Stromal cell of bone marrow (primary cell): Measurements from ENCODE around the gene OSM.

Source experiments
- DNase-seq: peaks from one replicate; pipeline ENCODE4 v3.0.0-alpha.2; 2012; ENCODE audit warnings: low read depth

The OSM gene

GRCh38 chr22:30297991-30298701 lies 31.5 kb upstream of the OSM start:
- no peak for DNase-seq

GRCh38 chr22:30297276-30297990 lies 30.8 kb upstream of the OSM start:
- DNase-seq, result no peak

GRCh38 chr22:30296833-30297232 lies 30.2 kb upstream of the OSM start:
- no peak for DNase-seq

GRCh38 chr22:30296324-30296723 lies 29.7 kb upstream of the OSM start:
- no peak for DNase-seq

GRCh38 chr22:30295576-30295975 lies 28.9 kb upstream of the OSM start:
- DNase-seq, result no peak

- no peak for DNase-seq
These were observed 28.2 kb upstream of the OSM start for GRCh38 chr22:30294830-30295229.

GRCh38 chr22:30294066-30294465 lies 27.4 kb upstream of the OSM start:
- no peak for DNase-seq

GRCh38 chr22:30293026-30293425 lies 26.4 kb upstream of the OSM start:
- DNase-seq, result no peak

GRCh38 chr22:30292069-30292970 lies 25.7 kb upstream of the OSM start:
- no peak for DNase-seq

- no peak for DNase-seq
These were observed 24.6 kb upstream of the OSM start for GRCh38 chr22:30291058-30291892.

- DNase-seq, result no peak
These were observed 23.8 kb upstream of the OSM start for GRCh38 chr22:30290342-30291057.

- DNase-seq, result no peak
These were observed 23.3 kb upstream of the OSM start for GRCh38 chr22:30289980-30290313.

- DNase-seq, result peak; percentile 98
These were observed 22.7 kb upstream of the OSM start, which contains the start of gene CASTOR1 for GRCh38 chr22:30289141-30289979. TSS of gene CASTOR1 (minus strand) at chr22:30289505. CDS start at chr22:30289497, 8 bp downstream.

GRCh38 chr22:30288419-30289140 lies 21.9 kb upstream of the OSM start:
- no peak for DNase-seq

- DNase-seq, result peak; percentile 79
These were observed 21.2 kb upstream of the OSM start for GRCh38 chr22:30287648-30288418.

- no peak for DNase-seq
These were observed 20.4 kb upstream of the OSM start for GRCh38 chr22:30286813-30287647.

GRCh38 chr22:30286331-30286730 lies 19.7 kb upstream of the OSM start:
- no peak for DNase-seq

- no peak for DNase-seq
These were observed 19.2 kb upstream of the OSM start for GRCh38 chr22:30285846-30286200.
